T-helper 1 cell treated with Interleukin-12 subunit alpha and Interleukin-12 subunit beta and Interleukin-4 antibody, amounts not matched to agents 30 ng/mL and 1 ng/mL, for 36 hours (primary cell): ENCODE measurements around the gene ZBTB22. TPM values are rescaled to one million over a fixed set of nuclear protein-coding genes. Genes with fewer than 3 reads are reported as not detected.
"Not testable (repeated sequence)": the region's sequence is repeated elsewhere in the genome, so short reads cannot be mapped to it uniquely, and the experiment has no call there.

Experiments
- intact Hi-C: fragments of 100-400 bp; cut with micrococcal nuclease; formaldehyde crosslinking; loops from one replicate; pipeline ENCODE4 v1.15.1; 2024
- total RNA-seq: library from RNA; stranded (reverse); gene quantifications from 2 replicates; pipeline ENCODE4 v1.2.3, GENCODE V29; 2022

Gene ZBTB22
- total RNA-seq, 1 donor from 2014 or later: 13.3 TPM

- intact Hi-C loops: no loop called here
These were observed 13.3 kb downstream of the ZBTB22 start for GRCh38 chr6:33304216-33304615.

GRCh38 chr6:33301877-33302276 lies 15.7 kb downstream of the ZBTB22 start:
- intact Hi-C loops: no loop called here

DNA sequence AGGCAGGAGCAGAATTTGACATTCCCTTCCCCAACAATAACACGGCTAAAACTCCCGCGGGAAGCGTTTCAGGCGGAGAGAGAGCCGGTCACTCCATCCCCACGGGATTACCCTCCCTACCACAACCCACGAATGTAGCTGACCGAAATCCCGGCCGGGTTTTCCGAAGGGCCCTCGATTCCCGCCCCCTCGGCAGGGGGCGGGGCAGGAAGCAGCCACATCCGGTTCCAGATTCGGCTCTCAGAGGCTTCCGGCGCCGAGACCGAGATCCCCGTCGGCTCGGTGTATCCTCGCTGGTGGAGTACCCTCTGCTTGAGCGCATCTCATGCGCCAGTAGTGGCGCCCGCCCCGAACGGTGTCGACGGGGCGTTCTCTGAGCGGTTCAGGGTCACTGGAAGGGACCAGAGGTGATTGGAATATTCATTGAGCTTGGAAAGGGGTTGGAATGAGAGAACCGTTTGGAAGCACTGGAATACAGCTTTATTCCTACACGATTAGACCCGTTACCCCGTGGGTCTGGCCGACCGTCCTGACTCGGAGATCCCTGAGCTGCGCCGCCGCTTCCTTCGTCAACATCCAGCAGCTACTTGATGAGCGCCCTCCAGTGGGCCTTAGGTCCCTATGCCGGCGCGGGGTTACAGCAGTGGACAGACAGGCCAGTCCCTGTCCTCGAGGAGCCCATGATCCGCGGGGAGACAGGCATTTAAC lies 18.2 kb downstream of the ZBTB22 start:
- intact Hi-C loops: loop anchor here (1.0 to 2.0 kb wide), 8 partner anchors 10 to 99 kb away; partner anchors contain the start of genes B3GALT4, KIFC1, PFDN6 and RXRB

- intact Hi-C loops: loop anchor here (1.0 to 2.0 kb wide), 8 partner anchors 10 to 99 kb away; partner anchors contain the start of genes B3GALT4, KIFC1, PFDN6 and RXRB
These were observed 18.7 kb downstream of the ZBTB22 start, which contains the start of gene RGL2 for GRCh38 chr6:33298773-33299236. RGL2 (minus strand) TSS chr6:33298942; CDS start chr6:33298610, 332 bp downstream.

DNA sequence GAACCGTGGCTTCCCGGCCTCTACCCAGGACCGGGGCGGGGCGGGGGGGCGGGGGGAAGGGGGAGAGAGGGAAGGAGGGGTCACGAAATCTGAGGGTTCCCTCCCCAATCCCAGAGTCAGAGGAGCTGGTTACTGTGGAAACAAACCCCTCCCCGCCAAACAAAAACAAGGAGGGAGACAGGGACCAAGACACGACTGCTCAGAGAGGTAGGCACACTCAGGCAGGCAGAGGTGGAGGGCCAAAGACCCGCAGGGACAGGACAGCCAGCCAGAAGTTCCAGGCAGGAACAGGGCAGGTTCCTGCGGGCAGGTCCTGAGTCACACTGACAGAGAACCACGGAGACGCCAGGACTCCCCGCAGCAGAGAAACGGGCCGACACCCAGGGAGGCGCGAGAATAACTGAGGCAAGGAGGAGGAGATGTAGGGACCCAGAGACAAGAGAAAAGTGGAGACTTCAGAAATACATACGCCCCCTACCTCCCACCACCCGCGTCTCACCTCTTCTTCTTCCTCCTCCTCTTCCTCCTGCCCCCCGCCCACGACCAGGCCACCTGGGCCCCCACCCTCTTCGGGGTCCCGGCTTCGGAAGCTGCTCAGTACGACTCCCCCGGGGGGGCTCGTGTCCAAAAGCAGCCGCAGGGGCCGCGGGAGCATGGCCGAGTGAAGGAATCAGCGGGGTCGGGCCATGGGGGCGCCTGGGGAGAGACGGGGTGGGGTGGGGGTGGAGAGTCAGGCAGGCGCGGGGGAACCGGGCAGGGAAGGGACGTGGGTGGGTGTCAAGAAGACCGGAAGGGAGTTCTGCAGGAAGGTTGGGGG lies 19.4 kb downstream of the ZBTB22 start:
- intact Hi-C loops: loop anchor here (2.0 kb wide), 1 partner anchor 49 kb away; no protein-coding TSS in a partner anchor

GRCh38 chr6:33297406-33297955 lies 20.1 kb downstream of the ZBTB22 start:
- intact Hi-C loops: no loop called here

DNA sequence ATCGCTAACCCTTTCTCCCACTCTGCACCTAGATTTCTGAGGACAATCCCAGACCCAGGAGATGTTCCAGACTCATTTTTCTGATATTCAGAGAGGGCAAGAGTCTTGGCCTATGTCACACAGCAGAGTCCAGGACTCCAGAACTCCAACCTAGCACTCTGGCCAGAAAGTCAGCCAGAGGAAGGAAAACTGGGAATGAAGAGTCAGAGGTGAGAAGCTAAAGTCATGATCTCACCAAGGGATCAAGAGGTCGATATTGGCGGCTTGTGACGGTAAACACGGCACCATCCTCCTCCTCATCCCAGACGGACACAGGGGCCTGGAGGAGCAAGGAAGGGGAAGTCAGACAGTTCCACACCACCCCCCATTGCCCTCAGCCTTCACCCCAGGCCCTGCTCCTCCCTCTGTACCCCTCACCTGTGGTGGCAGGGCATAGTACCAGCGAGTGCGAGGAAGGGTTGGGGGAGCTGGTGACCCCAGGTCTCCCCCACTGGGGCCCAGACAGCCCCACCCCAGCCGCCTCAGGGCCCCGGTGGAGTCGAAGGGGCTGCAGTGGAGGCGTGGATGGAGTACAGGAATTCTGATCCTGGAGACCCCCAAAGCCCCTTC lies 20.6 kb downstream of the ZBTB22 start:
- intact Hi-C loops: no loop called here

- intact Hi-C loops: no loop called here
These were observed 21.7 kb downstream of the ZBTB22 start for GRCh38 chr6:33295621-33296369.

- intact Hi-C loops: no loop called here
These were observed 23.3 kb downstream of the ZBTB22 start for GRCh38 chr6:33294086-33294823.

- intact Hi-C loops: no loop called here
These were observed 24.4 kb downstream of the ZBTB22 start for GRCh38 chr6:33292996-33293682.

DNA sequence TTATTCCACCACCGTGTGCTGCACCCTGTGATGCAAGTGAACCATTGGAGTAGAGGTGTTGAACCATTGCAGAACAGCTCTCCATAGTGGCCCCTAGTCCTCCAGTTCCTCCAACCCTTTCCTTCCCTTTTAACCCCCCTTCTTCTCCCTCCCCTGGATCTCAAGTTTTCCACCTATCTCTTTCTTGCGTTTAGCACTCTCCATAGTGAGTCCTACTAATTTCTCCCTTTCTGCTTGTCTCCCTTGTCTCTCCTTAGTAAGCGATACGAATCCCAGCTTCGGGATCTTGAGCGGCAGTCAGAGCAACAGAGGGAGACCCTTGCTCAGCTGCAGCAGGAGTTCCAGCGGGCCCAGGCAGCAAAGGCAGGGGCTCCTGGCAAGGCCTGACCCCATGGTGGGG lies 27.1 kb downstream of the ZBTB22 start:
- intact Hi-C loops: no loop called here

GRCh38 chr6:33289784-33290315 lies 27.7 kb downstream of the ZBTB22 start:
- intact Hi-C loops: loop anchor here (1.0 kb wide), 12 partner anchors 9 to 164 kb away; partner anchors contain the start of genes B3GALT4, CUTA, KIFC1 and RING1

DNA sequence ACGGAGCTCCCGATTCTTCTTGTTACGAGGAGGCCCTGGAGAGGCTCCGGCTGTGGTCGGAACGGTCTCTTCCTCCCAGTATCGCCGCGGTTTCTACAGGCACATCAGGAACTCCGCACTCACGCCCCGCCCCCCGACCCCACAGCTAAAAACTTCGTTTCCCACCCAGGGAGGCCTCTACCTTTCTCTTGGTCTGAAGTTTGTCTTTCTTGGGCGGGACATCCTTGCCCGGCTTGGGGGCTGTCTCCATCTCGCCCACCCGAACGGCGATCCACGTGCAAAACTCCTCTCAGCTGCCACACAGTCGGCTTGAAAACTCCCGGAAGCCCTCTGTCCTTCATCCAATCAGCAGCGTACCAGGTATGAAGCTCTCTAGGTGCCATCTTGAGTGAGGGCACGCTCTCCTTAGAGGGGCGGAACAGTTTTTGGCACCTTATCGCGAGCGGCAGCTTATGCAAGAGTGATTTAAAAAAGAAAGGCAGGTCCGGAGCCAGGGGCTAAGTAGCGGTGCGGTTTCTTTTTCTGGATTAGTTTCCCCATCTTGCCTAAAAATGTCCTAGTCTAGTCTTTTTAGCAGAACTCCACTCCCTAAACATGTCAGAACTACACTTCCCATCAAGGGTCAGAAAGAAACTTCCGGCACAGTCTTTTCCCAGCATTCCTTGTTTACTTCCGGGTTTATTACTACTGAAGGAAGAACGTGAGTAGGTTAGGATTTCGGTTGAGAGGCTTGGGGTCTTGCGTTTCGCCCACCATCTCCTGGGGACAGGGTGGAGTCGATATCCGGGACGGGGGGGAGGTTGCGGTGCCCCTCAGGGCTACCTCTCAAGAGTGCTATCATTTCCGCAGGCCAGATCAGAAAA lies 28.4 kb downstream of the ZBTB22 start, which contains the start of the genes PFDN6 and WDR46:
TSS of gene PFDN6 (plus strand) at position 681 of the 863 bp plus-strand sequence. CDS start 256 bp downstream, outside the sequence.
TSS of gene WDR46 (minus strand) at position 319 of the 863 bp plus-strand sequence. CDS start at position 250, 69 bp downstream.
- intact Hi-C loops: loop anchor here (1.0 kb wide), 12 partner anchors 10 to 165 kb away; partner anchors contain the start of genes B3GALT4, CUTA, KIFC1 and RING1

DNA sequence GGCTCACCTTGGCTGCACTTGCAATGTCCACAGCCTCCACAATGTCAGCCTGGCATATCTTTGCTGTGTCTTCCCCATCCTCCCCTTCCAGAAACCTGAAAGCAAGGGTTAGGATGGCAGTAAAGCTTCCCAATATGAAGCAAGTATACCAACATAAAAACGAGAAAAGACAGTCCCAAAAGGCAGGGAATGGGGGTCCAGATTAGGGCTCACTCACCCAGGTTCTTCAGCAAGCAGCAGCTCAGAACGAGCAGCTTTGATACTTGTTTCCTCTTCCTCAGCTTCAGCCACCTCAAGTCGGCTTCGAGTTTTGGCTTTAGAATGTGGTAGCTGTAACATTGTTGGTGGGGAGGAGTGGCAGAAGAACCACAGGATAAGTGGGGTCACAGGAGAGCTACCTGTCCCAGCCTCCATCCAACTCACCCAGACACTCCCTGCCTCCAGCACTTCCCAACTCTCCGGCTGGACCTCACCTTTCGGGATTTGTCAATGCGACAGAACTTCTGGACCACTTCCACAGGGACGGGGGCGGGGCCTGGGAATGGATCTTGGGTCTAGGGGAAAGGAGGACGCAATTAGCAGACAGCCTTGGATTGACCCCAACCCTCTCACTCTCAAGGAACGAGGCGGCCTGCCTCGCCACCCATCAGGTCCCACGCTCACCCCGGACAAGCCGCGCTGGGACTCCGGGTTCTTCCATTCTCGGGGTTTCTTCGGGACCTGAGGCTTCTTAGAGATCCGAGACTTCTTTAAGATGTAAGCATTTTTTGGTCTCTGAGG lies 29.2 kb downstream of the ZBTB22 start:
- intact Hi-C loops: no loop called here

- intact Hi-C loops: no loop called here
These were observed 30.3 kb downstream of the ZBTB22 start for GRCh38 chr6:33286946-33287914.

- intact Hi-C loops: not testable (repeated sequence)
These were observed 32.3 kb downstream of the ZBTB22 start for GRCh38 chr6:33285214-33285613.
